GM21390 (cell line): Measurements from ENCODE around the gene ZNF665.
"Not testable (repeated sequence)": the region's sequence is repeated elsewhere in the genome, so short reads cannot be mapped to it uniquely, and the experiment has no call there.

Source experiments
- ATAC-seq: cut with Tn5 transposase; IDR thresholded peaks from one replicate; pipeline ENCODE4 v1.9.1; 2021; ENCODE audit not compliant: unreplicated experiment

Gene ZNF665

GRCh38 chr19:53158119-53158656, 35.0 kb downstream of the ZNF665 start:
- no peak for ATAC-seq

- ATAC-seq: no peak
Observed at GRCh38 chr19:53157626-53158025, 35.5 kb downstream of the ZNF665 start.

DNA sequence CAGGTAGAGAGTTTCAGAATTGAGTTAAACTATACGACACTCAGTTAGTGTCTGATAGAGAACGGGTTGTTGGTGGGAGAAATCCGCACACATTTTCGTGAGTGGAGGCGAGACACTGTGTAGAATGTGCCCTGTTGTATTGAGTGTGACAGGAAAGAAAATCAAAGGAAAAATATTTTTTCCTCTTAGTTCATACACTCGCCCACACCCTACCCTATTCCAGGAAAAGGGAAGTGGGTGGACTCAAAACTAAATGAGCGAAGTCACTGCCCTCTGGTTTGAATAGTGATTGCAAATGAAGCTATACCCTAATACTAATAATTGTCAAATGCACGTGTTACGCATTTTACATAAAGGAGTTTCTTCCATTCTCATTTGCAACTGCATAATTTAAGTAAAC, 36.3 kb downstream of the ZNF665 start:
- ATAC-seq: no peak

DNA sequence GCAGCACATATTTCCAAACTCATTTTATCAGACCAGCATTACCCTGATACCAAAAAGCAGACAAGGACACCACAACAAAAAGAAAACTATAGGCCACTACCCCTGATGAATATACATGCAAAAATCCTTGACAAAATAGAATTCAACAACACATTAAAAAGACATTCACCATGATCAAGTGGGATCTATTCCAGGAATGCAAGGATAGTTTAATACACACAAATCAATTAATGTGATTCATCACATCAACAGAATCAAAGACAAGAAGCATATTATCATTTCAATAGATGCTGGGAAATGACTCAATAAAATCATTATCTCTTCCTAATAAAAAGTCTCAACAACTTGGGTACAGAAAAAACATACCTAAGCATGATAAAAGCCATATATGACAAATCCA, 45.5 kb downstream of the ZNF665 start:
- no peak for ATAC-seq

- ATAC-seq: no peak
Observed at GRCh38 chr19:53140351-53140750, 52.8 kb downstream of the ZNF665 start.

DNA sequence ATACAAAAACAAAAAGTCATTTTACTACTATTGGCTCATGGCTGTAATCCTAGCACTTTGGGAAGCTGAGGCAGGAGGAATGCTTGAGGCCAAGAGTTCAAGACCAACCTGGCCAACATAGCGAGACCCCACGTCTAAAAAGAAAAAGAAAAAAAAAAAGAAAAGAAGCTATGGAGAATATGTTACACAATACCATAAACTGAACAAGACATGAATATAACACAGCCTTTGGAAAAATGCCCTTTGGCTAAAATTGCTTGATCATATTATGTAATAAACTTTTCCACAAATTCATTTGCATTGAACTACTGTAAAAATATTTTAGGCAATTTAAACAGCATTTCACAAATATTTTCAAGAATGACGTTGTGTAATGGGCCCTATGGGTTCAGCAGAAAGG, 56.7 kb downstream of the ZNF665 start:
- no peak for ATAC-seq

DNA sequence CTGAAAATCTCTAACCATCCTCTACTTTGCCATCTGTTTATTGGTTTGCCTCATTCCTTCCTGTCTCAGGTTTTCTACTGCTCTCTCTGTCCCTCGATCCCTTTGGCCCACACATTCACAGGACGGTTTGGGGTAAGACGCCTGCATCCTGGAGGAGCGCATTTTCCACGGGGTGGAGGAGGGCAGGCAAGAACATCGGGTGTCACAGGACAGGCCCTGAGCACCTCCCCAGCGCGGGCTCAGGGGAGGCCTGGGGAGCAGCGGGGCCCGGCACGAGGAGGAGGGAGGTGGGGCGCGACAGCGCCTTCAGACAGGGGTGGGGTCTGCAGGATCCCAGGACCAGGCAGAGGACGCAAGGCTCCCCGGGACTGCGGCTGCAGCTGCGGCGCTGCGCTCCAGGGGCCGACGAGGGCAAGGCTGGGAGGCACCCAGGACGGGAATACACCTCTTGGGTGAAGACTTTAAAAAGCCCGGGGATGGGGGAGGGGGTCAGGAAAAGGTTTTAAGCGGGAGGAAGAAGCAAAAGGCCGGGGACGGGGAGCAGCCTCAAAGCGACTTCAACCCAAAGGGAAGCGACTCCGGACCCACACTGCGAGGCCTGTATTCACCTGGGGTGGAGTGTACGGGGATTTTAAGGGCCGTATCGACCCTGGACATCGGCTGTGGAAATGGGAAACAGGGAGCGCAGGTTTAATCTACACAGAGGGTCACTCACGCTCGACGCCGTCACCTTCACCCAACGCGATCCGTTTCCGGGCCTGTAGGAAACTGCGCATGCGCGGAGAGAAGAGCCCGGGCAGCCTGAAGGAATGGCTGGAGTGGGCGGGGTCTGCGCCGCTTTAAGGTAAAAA, 60.8 kb downstream of the ZNF665 start, which contains the start of gene ZNF415:
Gene ZNF415, minus strand, starts transcription at position 770 of the 851 bp plus-strand sequence. CDS start 10,234 bp downstream, outside the sequence.
- no peak for ATAC-seq

DNA sequence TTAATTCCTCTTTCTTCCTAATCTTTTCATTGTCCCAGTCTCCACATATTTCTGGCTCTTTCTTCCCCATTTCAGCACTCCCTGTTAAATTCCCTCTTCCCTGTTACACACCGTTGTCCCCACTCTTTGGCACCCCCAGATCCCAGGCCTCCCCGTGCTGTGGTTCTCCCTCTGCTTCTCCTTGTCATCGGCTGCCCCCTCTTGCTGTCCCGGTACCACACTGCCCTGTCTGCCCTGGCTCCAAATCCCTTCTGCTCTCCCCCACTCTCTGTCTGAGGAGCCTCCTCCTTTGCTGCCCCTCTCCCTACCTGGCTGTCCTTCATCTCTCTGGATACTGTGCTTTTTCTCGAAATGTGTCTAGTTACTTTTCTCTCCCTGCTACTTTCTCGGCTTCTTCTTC, 61.4 kb downstream of the ZNF665 start:
- no peak for ATAC-seq

GRCh38 chr19:53131085-53131590, 62.0 kb downstream of the ZNF665 start:
- ATAC-seq: no peak

DNA sequence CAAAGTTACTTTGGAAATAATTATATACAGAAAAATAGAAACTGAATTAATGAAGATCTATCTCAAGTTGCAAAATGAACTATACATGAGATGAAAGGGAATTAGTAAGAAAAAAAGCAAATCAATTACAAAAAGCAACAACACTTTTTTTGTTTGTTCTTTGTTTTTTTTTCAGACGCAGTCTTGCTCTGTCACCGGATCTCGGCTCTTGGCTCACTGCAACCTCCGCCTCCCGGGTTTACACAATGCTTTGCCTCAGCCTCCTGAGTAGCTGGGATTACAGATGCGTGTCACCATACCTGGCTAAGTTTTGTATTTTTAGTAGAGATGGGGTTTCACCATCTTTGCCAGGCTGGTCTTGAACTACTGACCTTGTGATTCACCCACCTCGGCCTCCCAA, 62.7 kb downstream of the ZNF665 start:
- ATAC-seq: no peak

- not testable (repeated sequence) for ATAC-seq
Observed at GRCh38 chr19:53126733-53127526, 66.2 kb downstream of the ZNF665 start.

DNA sequence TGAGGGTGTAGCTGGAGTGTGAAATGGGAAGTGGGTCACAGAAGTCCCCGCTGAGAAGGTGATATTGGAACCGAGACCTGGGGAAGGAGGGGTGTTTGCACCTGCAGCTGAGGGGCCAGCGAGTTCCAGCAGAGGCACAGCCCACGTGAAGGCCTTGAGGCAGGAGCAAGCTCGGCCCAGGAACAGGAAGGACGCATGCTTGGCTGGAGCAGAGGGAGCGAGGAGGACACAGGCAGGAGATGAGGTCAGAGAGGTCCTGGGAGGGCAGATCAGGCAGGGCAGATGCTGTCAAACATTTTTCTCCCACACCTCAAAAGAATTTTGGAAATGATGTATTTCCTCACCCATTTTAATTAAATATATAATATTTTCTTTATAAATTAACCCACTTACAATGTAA, 69.8 kb downstream of the ZNF665 start:
- no peak for ATAC-seq
